ENCODE data around the gene MEN1. TPM values are rescaled to one million over a fixed set of nuclear protein-coding genes. Genes with fewer than 3 reads are reported as not detected.

MEN1 gene
- total RNA-seq, 1 donor from 2014 or later, result 29.2 TPM

DNA sequence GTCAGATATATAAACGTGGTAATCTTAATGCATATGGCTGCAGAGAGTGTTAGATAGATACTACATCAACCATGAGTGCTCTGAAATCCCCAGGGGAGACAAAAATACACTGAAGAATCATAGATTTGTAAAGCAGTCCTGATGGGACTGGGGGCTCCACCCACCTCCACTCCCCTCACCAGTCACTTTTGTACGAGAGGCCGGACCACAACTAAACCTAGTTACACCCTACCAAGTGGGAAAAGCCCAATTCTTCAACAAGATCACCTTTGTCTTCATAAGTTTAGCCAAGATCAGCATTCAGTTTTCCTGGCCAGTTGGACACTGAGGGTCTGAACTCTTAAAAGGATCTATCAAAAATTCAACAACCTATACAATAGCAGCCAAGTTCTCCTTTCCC, 33.5 kb downstream of the MEN1 start:
- H3K36me3 Mint-ChIP-seq (ENCODE audit: unreplicated experiment), result peaks cover 43% of the 10 kb centered on the region
- H3K27me3 Mint-ChIP-seq (ENCODE audit: unreplicated experiment), result no peaks in the 10 kb centered on the region
- H3K27ac Mint-ChIP-seq (ENCODE audit: unreplicated experiment), result peak overlapping the region; percentile 70
- no peak for TF ChIP-seq CTCF (IDR thresholded peaks at IDR 0.05)
- H3K4me1 Mint-ChIP-seq (ENCODE audit: unreplicated experiment), result peaks cover 32% of the 10 kb centered on the region
- no peaks in the 10 kb centered on the region for H3K9me3 Mint-ChIP-seq (ENCODE audit: unreplicated experiment)
- DNase-seq (ENCODE audit: extremely low spot score, unreplicated experiment), result no peak
- H3K4me3 Mint-ChIP-seq (ENCODE audit: unreplicated experiment), result peak overlapping the region; percentile 81

GRCh38 chr11:64776425-64776824, 33.9 kb downstream of the MEN1 start:
- H3K27me3 Mint-ChIP-seq (ENCODE audit: unreplicated experiment), result no peaks in the 10 kb centered on the region
- DNase-seq (ENCODE audit: extremely low spot score, unreplicated experiment), result no peak
- H3K27ac Mint-ChIP-seq (ENCODE audit: unreplicated experiment), result peak overlapping the region; percentile 1
- H3K4me3 Mint-ChIP-seq (ENCODE audit: unreplicated experiment), result peak overlapping the region; percentile 81
- TF ChIP-seq CTCF (IDR thresholded peaks at IDR 0.05), result no peak
- peaks cover 47% of the 10 kb centered on the region for H3K36me3 Mint-ChIP-seq (ENCODE audit: unreplicated experiment)
- H3K9me3 Mint-ChIP-seq (ENCODE audit: unreplicated experiment), result no peaks in the 10 kb centered on the region
- peaks cover 32% of the 10 kb centered on the region for H3K4me1 Mint-ChIP-seq (ENCODE audit: unreplicated experiment)

- Mint-ChIP-seq H3K36me3 (ENCODE audit: unreplicated experiment) (peaks cover 57% of the 10 kb centered on the region), H3K4me1 (ENCODE audit: unreplicated experiment) (peaks cover 28% of the 10 kb centered on the region), H3K27me3 (ENCODE audit: unreplicated experiment) (no peaks in the 10 kb centered on the region), H3K9me3 (ENCODE audit: unreplicated experiment) (no peaks in the 10 kb centered on the region), H3K27ac (ENCODE audit: unreplicated experiment) (no peak overlapping the region), H3K4me3 (ENCODE audit: unreplicated experiment) (no peak overlapping the region)
- DNase-seq (ENCODE audit: extremely low spot score, unreplicated experiment), result no peak
- no peak for TF ChIP-seq CTCF (IDR thresholded peaks at IDR 0.05)
Measured at GRCh38 chr11:64774144-64774543, 36.2 kb downstream of the MEN1 start.

GRCh38 chr11:64772303-64773018, 37.9 kb downstream of the MEN1 start:
- H3K36me3 Mint-ChIP-seq (ENCODE audit: unreplicated experiment), result peaks cover 74% of the 10 kb centered on the region
- H3K27me3 Mint-ChIP-seq (ENCODE audit: unreplicated experiment), result no peaks in the 10 kb centered on the region
- H3K27ac Mint-ChIP-seq (ENCODE audit: unreplicated experiment), result no peak overlapping the region
- no peak for DNase-seq (ENCODE audit: extremely low spot score, unreplicated experiment)
- no peak for TF ChIP-seq CTCF (IDR thresholded peaks at IDR 0.05)
- H3K4me1 Mint-ChIP-seq (ENCODE audit: unreplicated experiment), result peaks cover 25% of the 10 kb centered on the region
- H3K4me3 Mint-ChIP-seq (ENCODE audit: unreplicated experiment), result no peak overlapping the region
- H3K9me3 Mint-ChIP-seq (ENCODE audit: unreplicated experiment), result no peaks in the 10 kb centered on the region

GRCh38 chr11:64771861-64772260, 38.5 kb downstream of the MEN1 start:
- H3K4me3 Mint-ChIP-seq (ENCODE audit: unreplicated experiment), result no peak overlapping the region
- peaks cover 19% of the 10 kb centered on the region for H3K4me1 Mint-ChIP-seq (ENCODE audit: unreplicated experiment)
- no peaks in the 10 kb centered on the region for H3K9me3 Mint-ChIP-seq (ENCODE audit: unreplicated experiment)
- no peaks in the 10 kb centered on the region for H3K27me3 Mint-ChIP-seq (ENCODE audit: unreplicated experiment)
- no peak for DNase-seq (ENCODE audit: extremely low spot score, unreplicated experiment)
- no peak overlapping the region for H3K27ac Mint-ChIP-seq (ENCODE audit: unreplicated experiment)
- H3K36me3 Mint-ChIP-seq (ENCODE audit: unreplicated experiment), result peaks cover 76% of the 10 kb centered on the region
- no peak for TF ChIP-seq CTCF (IDR thresholded peaks at IDR 0.05)

Data from osteocyte (in vitro differentiated cells).